ENCODE results near the gene JAKMIP2. TPM values are rescaled to one million over a fixed set of nuclear protein-coding genes. Genes with fewer than 3 reads are reported as not detected.

Gene JAKMIP2
- total RNA-seq, 1 experiment from 2014 or later = not detected

DNA sequence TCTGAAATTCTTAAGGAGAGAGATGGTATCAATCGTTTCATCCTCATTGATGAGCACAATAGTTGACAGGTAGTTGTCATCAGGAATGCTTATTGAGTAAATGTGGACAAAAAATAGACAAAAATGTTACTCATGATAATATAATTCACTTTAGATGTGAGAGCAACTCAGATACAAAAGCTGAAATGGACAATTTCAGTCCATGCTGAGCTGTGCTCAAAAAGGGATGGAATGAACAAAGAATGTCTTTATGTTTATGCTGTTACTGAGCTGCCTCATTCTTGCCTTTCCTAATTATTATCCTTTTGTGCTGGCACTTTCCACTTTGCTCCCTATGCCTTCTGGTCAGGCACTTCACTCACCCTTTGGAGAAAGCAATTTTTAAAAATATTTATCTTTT is 49.5 kb downstream of the JAKMIP2 start:
- in situ Hi-C loops (cut with HindIII; ENCODE audit: low pct_unique_long_range_greater_than_20kb, low sequenced_read_pairs) = no loop called here
- BruUV-seq (replicated peaks) = no TSS peak
- H3K27ac ChIP-seq (ENCODE audit: low read length) = no peak overlapping the region
- no peak for ATAC-seq
- no peak for DNase-seq (ENCODE audit: low read depth, low spot score)
- intact Hi-C loops (cut with micrococcal nuclease; ENCODE audit: unreplicated experiment) = no loop called here
- no peak overlapping the region for H3K4me3 ChIP-seq (ENCODE audit: low read depth in 2 of 2, low read length in 2 of 2)
- no peaks in the 10 kb centered on the region for H3K9me3 ChIP-seq (ENCODE audit: control insufficient read depth, insufficient read depth, low read depth, low read length)
- ChIA-PET CTCF (no interaction called here), POLR2A (no interaction called here)
- H3K27me3 ChIP-seq (ENCODE audit: control insufficient read depth, insufficient read depth, low read length) = no peaks in the 10 kb centered on the region
- TF ChIP-seq TCF7L2 (IDR thresholded peaks at IDR 0.05; ENCODE audit: low read depth, low read length) = no peak
- no peak for TF ChIP-seq POLR2AphosphoS5 (IDR thresholded peaks at IDR 0.05; ENCODE audit: low read depth, low read length)
- no peak for TF ChIP-seq SIN3A (IDR thresholded peaks at IDR 0.05; ENCODE audit: borderline replicate concordance, insufficient read depth, low read depth, low read length)
- TF ChIP-seq, protein P1, sequence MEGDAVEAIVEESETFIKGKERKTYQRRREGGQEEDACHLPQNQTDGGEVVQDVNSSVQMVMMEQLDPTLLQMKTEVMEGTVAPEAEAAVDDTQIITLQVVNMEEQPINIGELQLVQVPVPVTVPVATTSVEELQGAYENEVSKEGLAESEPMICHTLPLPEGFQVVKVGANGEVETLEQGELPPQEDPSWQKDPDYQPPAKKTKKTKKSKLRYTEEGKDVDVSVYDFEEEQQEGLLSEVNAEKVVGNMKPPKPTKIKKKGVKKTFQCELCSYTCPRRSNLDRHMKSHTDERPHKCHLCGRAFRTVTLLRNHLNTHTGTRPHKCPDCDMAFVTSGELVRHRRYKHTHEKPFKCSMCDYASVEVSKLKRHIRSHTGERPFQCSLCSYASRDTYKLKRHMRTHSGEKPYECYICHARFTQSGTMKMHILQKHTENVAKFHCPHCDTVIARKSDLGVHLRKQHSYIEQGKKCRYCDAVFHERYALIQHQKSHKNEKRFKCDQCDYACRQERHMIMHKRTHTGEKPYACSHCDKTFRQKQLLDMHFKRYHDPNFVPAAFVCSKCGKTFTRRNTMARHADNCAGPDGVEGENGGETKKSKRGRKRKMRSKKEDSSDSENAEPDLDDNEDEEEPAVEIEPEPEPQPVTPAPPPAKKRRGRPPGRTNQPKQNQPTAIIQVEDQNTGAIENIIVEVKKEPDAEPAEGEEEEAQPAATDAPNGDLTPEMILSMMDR (IDR thresholded peaks at IDR 0.05) = no peak
- TF ChIP-seq, protein P2, sequence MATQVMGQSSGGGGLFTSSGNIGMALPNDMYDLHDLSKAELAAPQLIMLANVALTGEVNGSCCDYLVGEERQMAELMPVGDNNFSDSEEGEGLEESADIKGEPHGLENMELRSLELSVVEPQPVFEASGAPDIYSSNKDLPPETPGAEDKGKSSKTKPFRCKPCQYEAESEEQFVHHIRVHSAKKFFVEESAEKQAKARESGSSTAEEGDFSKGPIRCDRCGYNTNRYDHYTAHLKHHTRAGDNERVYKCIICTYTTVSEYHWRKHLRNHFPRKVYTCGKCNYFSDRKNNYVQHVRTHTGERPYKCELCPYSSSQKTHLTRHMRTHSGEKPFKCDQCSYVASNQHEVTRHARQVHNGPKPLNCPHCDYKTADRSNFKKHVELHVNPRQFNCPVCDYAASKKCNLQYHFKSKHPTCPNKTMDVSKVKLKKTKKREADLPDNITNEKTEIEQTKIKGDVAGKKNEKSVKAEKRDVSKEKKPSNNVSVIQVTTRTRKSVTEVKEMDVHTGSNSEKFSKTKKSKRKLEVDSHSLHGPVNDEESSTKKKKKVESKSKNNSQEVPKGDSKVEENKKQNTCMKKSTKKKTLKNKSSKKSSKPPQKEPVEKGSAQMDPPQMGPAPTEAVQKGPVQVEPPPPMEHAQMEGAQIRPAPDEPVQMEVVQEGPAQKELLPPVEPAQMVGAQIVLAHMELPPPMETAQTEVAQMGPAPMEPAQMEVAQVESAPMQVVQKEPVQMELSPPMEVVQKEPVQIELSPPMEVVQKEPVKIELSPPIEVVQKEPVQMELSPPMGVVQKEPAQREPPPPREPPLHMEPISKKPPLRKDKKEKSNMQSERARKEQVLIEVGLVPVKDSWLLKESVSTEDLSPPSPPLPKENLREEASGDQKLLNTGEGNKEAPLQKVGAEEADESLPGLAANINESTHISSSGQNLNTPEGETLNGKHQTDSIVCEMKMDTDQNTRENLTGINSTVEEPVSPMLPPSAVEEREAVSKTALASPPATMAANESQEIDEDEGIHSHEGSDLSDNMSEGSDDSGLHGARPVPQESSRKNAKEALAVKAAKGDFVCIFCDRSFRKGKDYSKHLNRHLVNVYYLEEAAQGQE (IDR thresholded peaks at IDR 0.05; ENCODE audit: insufficient read depth in 1 of 2, low read depth in 2 of 2, low read length in 1 of 2) = no peak
- no peaks in the 10 kb centered on the region for H3K4me1 ChIP-seq (ENCODE audit: control insufficient read depth, insufficient read depth, low read length)
- H3K36me3 ChIP-seq (ENCODE audit: control insufficient read depth, insufficient read depth, low read length) = no peaks in the 10 kb centered on the region

DNA sequence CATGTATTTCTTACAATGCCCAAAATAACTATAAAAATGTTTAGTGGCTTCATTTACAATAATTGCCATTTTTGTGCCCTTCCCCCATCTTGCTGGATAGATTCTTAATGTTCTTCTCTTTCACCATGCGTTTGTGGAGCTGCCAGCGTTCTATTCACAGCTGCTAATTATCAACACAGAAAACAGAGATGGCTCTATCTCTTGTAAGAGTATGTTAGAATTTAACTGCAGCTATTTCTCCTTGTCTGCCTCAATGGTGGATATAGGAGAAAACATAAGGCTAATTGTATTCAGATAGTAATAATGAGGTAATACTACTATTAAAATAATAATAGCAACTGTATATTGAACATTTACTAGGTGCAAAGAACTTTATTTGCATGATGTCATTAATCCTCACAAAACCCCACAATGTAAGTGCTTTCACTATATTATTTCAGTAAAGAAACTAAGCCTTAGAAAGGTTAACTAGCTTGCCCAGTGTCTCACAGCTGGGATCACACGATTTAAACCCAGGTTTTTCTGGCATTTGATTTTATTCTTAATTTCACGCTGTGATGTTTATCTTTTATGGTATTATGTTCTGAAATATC is 50.1 kb downstream of the JAKMIP2 start:
- in situ Hi-C loops (cut with HindIII; ENCODE audit: low pct_unique_long_range_greater_than_20kb, low sequenced_read_pairs) = no loop called here
- CTCF ChIA-PET = no interaction called here
- intact Hi-C loops (cut with micrococcal nuclease; ENCODE audit: unreplicated experiment) = no loop called here
- ATAC-seq = no peak
- TF ChIP-seq, protein P2 (IDR thresholded peaks at IDR 0.05; ENCODE audit: insufficient read depth in 1 of 2, low read depth in 2 of 2, low read length in 1 of 2) = no peak
- TF ChIP-seq TCF7L2 (IDR thresholded peaks at IDR 0.05; ENCODE audit: low read depth, low read length) (no peak), POLR2AphosphoS5 (IDR thresholded peaks at IDR 0.05; ENCODE audit: low read depth, low read length) (no peak), SIN3A (IDR thresholded peaks at IDR 0.05; ENCODE audit: borderline replicate concordance, insufficient read depth, low read depth, low read length) (no peak)
- TF ChIP-seq, protein P1 (IDR thresholded peaks at IDR 0.05) = no peak
- Histone ChIP-seq H3K4me3 (ENCODE audit: low read depth in 2 of 2, low read length in 2 of 2) (no peak overlapping the region), H3K27me3 (ENCODE audit: control insufficient read depth, insufficient read depth, low read length) (no peaks in the 10 kb centered on the region), H3K4me1 (ENCODE audit: control insufficient read depth, insufficient read depth, low read length) (no peaks in the 10 kb centered on the region), H3K9me3 (ENCODE audit: control insufficient read depth, insufficient read depth, low read depth, low read length) (no peaks in the 10 kb centered on the region), H3K36me3 (ENCODE audit: control insufficient read depth, insufficient read depth, low read length) (no peaks in the 10 kb centered on the region), H3K27ac (ENCODE audit: low read length) (no peak overlapping the region)
- POLR2A ChIA-PET = no interaction called here
- DNase-seq (ENCODE audit: low read depth, low spot score) = no peak
- no TSS peak for BruUV-seq (replicated peaks)

All from Panc1 (cell line).